Stimulated activated CD8-positive, alpha-beta memory T cell treated with anti-CD3 and anti-CD28 coated beads, Interleukin-7, amount 100 ng/mL, for 1 hour (primary cell): ENCODE results near the gene LRRN3.

ENCODE experiments used
- DNase-seq, 2 donors: peaks; one replicate each; pipeline ENCODE4 v3.0.0-alpha.2; 2020; ENCODE audit warnings: low read depth in 2 of 2

Gene LRRN3

GRCh38 chr7:111105269-111105668, 14.3 kb downstream of the LRRN3 start:
- no peak for DNase-seq

GRCh38 chr7:111107579-111107978, 16.7 kb downstream of the LRRN3 start:
- no peak for DNase-seq

DNA sequence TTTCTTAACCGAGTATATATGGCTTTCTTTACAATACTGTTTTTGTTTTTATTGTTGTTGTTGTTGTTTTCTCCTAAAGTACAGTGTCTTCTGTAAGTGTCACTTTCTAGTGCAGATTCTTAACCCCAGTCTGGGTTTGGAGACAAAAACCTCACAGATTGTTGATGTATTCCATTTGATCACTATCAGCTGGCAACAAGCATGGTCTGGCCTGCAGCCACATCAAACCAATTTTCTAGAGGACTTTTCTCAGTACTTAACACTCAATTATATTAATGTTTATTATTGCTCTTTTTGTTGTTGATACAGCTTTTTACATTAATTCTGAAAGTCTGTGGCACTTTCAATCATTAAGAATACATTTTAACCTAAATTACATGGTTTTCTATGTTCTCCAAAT, 17.1 kb downstream of the LRRN3 start:
- DNase-seq, result no peak

DNA sequence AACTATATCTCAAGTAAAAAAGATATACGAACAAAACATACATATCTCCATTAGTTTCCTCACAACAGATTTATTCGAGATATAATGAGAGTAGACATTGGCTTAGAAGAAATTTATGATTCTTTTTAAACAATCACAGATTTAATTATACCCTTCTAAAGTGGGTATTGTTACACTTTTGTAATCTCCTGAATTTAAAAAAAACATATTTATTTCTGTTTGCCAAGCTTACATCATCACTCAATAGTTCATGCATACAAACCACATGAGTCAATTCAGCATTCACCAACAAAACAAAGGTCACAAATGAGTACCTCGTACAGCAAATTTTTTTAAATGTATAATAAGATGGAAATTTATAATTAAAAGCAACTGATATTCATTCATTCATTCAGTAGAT, 17.6 kb downstream of the LRRN3 start:
- no peak for DNase-seq

GRCh38 chr7:111112439-111112838, 21.5 kb downstream of the LRRN3 start:
- DNase-seq, result no peak

GRCh38 chr7:111113263-111114017, 22.5 kb downstream of the LRRN3 start:
- DNase-seq, result no peak

DNA sequence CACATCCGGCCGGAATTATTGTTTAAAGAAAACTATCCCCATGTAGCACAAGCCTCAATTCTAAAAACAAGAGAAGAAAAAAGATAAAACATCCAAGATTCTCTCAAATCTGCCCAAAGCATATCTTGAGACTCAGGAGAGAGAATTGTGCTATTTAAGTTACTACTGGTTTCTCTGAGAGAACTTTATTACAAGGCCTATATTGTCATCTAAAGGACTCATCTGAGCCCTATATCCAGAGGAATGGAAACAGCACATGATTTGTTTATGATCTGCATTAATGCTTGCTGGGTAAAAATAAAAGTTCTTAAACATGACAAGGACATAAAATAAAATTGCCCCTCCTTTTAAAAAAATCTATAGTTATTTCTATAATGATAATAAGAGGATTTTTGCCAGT, 25.0 kb downstream of the LRRN3 start:
- no peak for DNase-seq

DNA sequence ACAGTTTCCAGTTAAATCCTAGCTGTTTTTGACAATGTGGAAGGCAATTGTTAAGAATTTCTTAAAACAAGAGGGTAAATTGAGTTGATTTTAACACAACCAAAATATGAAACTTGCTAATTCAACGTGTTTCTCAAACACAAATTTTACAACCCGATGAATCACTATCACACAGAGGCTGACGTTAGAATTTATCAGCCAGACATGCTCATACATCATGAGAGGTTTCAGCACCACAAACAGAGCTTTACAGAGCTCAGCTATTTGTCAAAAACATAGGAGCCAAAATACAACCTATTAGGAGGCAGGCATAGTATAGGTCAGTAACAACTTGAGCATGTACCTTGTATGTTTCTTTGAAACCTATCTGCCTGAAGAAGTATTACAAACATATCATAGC, 36.1 kb downstream of the LRRN3 start:
- no peak for DNase-seq

GRCh38 chr7:111129435-111129834, 38.5 kb downstream of the LRRN3 start:
- no peak for DNase-seq

DNA sequence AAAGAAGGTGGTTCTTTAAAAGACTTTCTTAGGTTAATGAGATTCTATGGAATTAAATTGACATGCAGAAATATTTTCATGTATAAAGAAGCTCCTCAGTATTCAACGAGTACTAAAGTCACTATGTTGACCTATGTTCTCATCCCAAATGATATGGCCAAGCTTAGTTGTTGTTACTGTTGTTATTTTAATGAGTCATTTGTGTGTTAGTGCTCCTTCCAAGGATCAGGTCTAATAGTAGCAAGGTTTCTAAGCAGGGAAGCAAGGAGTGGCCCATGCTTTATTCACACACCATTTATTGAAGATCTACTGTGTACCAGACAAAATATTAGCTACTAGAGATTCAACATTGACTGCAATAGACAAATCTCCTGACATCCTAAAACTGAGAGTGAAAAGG, 41.9 kb downstream of the LRRN3 start:
- DNase-seq, result no peak

- DNase-seq, result no peak
These were observed 46.6 kb downstream of the LRRN3 start for GRCh38 chr7:111137296-111138192.

- DNase-seq, result no peak
These were observed 47.3 kb downstream of the LRRN3 start for GRCh38 chr7:111138193-111138569.

GRCh38 chr7:111138586-111138985, 47.7 kb downstream of the LRRN3 start:
- no peak for DNase-seq

GRCh38 chr7:111140091-111140865, 49.4 kb downstream of the LRRN3 start:
- DNase-seq, result no peak

DNA sequence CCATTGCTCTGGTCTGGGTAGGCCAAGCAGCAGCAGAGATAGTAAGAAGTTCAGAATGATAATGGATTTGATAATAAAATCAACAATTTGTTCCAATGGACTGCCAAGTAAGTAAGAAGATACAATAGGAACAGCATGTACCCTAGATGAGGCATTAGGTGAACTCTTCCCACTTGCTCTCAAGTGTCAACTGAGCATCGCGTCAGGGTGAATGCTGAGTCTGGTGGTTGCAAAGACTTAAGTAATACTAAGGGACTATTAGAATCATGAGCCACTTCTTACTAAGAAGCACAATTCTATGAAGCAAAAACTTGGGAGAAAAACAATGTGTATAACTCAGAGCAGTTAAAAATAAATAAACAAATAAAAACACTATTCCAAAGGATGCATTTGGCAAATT, 54.5 kb downstream of the LRRN3 start:
- no peak for DNase-seq

GRCh38 chr7:111146136-111146535, 55.2 kb downstream of the LRRN3 start:
- DNase-seq, result no peak

- DNase-seq, result no peak
These were observed 57.0 kb downstream of the LRRN3 start for GRCh38 chr7:111147708-111148533.

GRCh38 chr7:111150709-111151108, 59.8 kb downstream of the LRRN3 start:
- no peak for DNase-seq

DNA sequence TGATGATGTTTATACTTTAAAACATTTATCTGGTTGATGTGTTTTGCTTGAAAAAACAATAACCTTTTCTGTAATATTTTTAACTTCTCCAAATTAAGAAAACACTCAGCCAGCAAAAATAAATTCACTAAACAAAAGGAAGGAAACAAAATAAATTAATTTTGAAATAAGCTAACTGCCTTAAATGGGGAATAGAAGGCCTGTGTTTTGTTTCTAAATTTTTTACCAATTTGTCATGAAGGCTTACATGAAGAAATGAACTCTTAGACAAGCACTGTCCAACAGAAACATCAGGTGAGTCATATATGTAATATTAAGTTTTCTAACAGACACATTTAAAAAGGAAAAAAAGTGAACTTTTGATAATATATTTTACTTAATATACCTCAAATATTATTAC, 68.5 kb downstream of the LRRN3 start:
- DNase-seq, result no peak

GRCh38 chr7:111160297-111160696, 69.4 kb downstream of the LRRN3 start:
- DNase-seq, result no peak

DNA sequence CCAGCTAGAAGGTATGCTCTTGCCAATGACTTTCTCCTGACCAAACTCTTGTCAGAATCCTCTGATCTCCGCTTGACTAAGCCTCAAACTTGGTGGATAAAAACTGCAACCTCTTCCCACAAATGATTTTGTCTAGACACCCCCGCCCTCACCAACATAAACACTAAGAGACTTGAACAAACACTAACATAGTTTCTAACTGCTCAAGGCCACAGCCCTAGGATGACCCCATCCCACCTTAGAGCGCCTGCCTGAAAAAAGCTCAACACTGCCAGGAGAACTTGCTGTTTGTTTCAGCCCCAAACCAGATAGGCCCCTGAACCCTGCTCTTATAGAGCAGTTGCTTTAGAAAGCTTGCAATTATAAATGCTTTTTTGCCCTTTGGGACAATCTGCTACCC, 71.8 kb downstream of the LRRN3 start:
- no peak for DNase-seq
